ENCODE data around the gene NKAIN1. TPM values are rescaled to one million over a fixed set of nuclear protein-coding genes. Genes with fewer than 3 reads are reported as not detected.

NKAIN1 gene
- total and polyA plus RNA-seq, 2 donors (not counting 3 experiments of a cell fraction or from before 2014, with no cell fraction given) = 0.29 to 0.40 TPM

GRCh38 chr1:31207569-31207968, 32.1 kb downstream of the NKAIN1 start:
- no peaks in the 10 kb centered on the region for H3K79me2 ChIP-seq (ENCODE audit: control insufficient read depth, insufficient read depth, low read length)
- no peaks in the 10 kb centered on the region for H4K20me1 ChIP-seq (replicated peaks; ENCODE audit: control insufficient read depth, extremely low read depth, insufficient read depth, low read length)
- CTCF ChIA-PET = interaction anchor here (1.0 kb wide), 1 partner anchor 26 kb away, joined by 4 read pairs; no protein-coding TSS in a partner anchor
- FAIRE-seq (no peak), DNase-seq (ENCODE audit: low read depth, low spot score) (no peak)
- peaks cover 0 to 2% of the 10 kb centered on the region in 2 experiments for H3K27me3 ChIP-seq (ENCODE audit: control insufficient read depth in 2 of 2, insufficient read depth in 2 of 2, low read length in 2 of 2)
- no peaks in the 10 kb centered on the region for H3K9me3 ChIP-seq (replicated peaks; ENCODE audit: control insufficient read depth, insufficient read depth, low read length)
- BruUV-seq (replicated peaks) = no TSS peak
- intact Hi-C loops (cut with micrococcal nuclease) (no loop called here), dilution Hi-C loops (cut with MboI; ENCODE audit: extremely low pct_ligation_motif_present, low sequenced_read_pairs) (no loop called here)
- H3K4me2 ChIP-seq (ENCODE audit: insufficient read depth, low read length) = no peak overlapping the region
- H3K4me1 ChIP-seq (ENCODE audit: control insufficient read depth, extremely low read depth, insufficient read depth, low read length) = no peaks in the 10 kb centered on the region
- H3K9ac ChIP-seq (replicated peaks; ENCODE audit: extremely low read depth, insufficient read depth, low read length) = no peak overlapping the region
- TF ChIP-seq MAX (IDR thresholded peaks at IDR 0.05; ENCODE audit: insufficient read depth, insufficient read length) = no peak
- no peak for TF ChIP-seq CTCF (IDR thresholded peaks at IDR 0.05; ENCODE audit: extremely low read depth in 1 of 2, insufficient read depth in 1 of 2, low read depth in 1 of 2, low read length in 2 of 2)
- TF ChIP-seq JUN (IDR thresholded peaks at IDR 0.05; ENCODE audit: borderline replicate concordance, insufficient read depth, insufficient read length, low read depth) = no peak
- no peak for TF ChIP-seq FOS (IDR thresholded peaks at IDR 0.05; ENCODE audit: borderline replicate concordance, insufficient read depth, low read length)
- no peak for TF ChIP-seq POLR2AphosphoS5 (IDR thresholded peaks at IDR 0.05; ENCODE audit: insufficient read depth, low read depth, low read length)
- no peak for TF ChIP-seq EZH2 (IDR thresholded peaks at IDR 0.05; ENCODE audit: borderline replicate concordance, low read depth, low read length, severe bottlenecking)
- TF ChIP-seq POLR2A (IDR thresholded peaks at IDR 0.05; ENCODE audit: low read depth, low read length) = no peak
- TF ChIP-seq MYC (IDR thresholded peaks at IDR 0.05; ENCODE audit: low read depth, low read length) = no peak
- no peak for TF ChIP-seq GATA2 (IDR thresholded peaks at IDR 0.05; ENCODE audit: insufficient read depth, insufficient read length, low read depth, low read length)
- H3K4me3 ChIP-seq (replicated peaks in 1 of 3; ENCODE audit: insufficient read depth in 1 of 3, low read depth in 1 of 3, low read length in 3 of 3) = no peak overlapping the region
- H3K36me3 ChIP-seq (ENCODE audit: control insufficient read depth in 2 of 2, extremely low read depth in 1 of 2, insufficient read depth in 2 of 2, low read length in 2 of 2) = no peaks in the 10 kb centered on the region
- POLR2A ChIA-PET = no interaction called here
- no peak overlapping the region for H2AFZ ChIP-seq (ENCODE audit: low read depth, low read length)
- no peak overlapping the region for H3K27ac ChIP-seq (ENCODE audit: insufficient read depth, low read depth, low read length)
- H3K9me1 ChIP-seq (replicated peaks; ENCODE audit: control insufficient read depth, extremely low read depth, insufficient read depth, low read length) = no peaks in the 10 kb centered on the region
